ENCODE results near the gene NRL.
"Not testable (repeated sequence)": the region's sequence is repeated elsewhere in the genome, so short reads cannot be mapped to it uniquely, and the experiment has no call there.

Gene NRL

DNA sequence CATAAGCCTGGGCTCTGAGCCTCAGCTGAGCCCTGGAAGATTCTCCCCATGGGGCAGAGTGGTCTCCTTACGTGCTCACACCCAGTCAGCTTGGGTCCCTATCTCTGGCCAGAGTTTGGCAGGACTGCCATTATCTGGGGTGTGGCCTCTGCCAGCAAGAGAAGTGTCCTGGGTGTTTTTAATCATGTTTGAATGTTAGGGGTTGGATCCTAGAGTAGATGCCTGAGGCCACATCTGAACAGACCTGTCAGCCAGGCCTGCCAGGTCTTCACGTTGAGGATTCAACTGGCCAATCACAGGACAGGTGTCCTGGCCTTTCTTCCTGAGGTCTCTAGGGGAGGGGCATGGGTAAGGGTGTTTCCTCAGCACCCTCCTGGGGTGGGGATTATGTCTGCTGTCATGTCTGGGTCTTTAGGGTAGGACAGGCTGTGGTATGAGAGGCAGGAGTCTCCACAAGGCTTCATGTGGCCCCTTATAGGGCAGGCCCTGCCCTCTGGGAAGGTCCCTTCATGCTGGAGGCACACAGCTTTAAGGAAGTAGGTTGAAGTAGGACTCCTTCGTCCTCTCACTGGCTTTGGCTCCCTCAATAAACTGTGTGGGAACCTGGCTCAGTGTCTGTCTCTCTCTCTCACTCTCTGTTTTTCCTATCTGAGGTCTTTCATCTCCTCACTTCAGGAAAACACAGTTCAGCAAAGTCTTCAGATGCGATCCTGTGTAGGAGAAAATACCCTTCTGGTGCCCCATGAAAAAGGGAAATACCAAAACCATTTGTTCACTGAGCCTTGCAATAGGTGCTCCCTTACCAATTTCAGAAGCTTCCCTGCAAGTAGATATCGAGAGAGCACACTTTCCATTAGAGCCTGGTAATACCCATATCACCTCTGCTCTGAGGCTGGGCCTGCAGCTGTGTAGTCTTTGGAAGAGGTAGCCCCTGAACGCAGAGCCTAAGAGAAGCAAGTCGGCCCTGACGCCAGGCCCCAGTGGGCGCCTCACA lies 9.0 kb upstream of the NRL start:
- DNase-seq, result no peak

DNA sequence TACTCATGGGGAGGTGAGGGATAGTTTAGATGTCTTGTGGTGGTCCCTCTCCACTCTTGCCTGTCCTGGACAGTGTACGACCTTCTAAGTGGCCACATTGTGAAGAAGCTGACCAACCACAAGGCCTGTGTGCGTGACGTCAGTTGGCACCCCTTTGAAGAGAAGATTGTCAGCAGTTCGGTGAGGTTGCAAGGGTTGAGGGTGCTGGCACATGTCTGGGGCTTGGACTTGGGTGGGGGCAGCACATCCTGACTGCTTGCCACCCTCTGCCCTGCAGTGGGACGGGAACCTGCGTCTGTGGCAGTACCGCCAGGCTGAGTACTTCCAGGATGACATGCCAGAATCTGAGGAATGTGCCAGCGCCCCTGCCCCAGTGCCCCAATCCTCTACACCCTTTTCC lies 8.1 kb upstream of the NRL start:
- no peak for DNase-seq

DNA sequence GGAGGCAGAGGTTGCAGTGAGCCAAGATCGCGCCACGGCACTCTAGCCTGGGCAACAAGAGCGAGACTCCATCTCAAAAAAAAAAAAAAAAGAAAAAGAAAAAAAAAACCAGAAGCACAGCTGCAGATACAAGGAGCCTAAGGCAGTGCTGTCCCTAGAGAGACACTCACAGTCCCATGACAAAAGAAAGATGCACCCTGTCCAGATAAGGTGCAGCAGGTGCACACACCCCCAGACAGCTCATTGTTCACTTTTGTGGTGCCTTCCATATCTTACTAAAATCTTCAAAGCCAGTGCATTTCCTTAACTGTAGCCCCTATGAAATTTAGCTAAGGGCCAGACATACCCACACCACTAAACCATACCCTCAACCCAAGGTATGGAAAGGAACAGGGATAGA lies 7.7 kb upstream of the NRL start:
- DNase-seq, result no peak

DNA sequence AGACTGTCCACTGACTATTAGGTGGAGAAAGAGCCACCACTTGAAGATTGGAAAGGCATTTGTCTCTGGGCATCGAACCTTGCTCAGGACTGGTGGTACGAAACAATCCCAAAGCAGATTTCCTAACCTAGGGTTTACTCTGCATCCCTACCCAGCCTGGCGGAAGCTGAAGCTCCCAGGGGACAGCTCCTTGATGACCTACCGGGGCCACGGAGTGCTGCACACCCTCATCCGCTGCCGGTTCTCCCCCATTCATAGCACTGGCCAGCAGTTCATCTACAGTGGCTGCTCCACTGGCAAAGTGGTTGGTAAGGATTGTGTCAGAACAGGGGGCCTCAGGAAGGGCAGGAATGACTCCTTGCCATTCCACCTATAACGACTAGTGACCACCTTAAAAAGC lies 6.5 kb upstream of the NRL start:
- DNase-seq, result no peak

DNA sequence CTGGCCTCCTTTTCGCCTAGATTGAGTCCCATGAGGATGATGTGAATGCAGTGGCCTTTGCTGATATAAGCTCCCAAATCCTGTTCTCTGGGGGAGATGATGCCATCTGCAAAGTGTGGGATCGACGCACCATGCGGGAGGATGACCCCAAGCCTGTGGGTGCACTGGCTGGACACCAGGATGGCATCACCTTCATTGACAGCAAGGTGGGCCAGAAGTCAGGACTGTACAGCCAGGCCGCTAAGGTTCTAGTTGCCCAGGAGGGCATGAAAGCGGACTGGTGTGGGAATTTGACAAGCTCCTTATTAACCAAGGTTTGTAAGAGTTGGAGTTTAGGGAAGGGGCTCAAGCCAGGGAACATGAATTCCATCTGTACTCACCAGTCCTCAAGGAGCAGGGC lies 4.9 kb upstream of the NRL start:
- no peak for DNase-seq

DNA sequence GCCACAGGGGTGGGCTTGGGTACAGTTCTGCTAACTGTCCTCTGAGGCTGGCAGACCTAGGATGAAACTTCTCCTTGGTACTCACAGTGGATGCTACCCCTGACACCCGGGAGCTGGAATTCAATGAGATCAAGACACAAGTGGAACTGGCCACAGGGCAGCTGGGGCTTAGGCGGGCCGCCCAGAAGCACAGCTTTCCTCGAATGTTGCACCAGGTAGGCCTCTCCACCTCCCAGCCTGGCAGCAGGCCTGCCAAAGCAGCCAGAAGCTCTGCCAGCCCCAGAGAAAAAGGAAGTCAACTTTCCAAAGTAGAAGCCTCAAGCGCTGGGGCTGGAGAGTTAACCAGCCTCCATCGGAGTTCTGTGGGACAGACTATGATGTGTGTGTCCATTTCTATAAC lies 2.4 kb upstream of the NRL start:
- no peak for DNase-seq

DNA sequence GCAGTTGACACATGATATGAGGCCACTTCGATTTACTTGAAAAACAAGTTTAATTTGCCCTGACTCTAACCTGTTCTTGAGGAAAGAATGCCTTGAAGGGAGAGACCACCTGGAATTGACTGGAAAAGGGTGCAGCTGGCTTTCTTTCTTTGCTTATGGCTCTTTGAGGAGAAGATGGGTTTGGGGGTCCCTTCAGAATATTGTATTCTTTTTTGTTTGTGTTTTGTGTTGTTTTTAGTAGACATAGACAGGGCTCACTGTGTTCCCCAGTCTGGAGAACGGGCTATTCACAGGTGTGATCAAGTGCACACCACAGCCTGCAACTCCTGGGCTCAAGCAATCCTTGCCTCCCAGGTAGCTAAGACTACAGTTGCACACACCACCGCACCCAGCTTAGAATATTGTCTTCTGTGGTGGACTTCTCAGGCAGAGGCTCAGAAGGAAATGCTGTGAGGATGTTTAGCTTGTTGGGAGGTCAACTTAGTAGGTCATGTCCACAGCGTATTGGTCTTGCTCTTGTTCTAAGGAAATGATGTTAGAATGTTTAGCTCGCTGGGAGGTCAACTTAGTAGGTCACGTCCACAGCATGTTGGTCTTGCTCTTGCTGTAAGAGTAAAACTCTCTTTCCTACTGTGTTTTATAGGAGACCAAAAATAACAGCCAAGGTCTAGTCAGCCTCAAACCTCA lies 1.5 kb upstream of the NRL start:
- no peak for DNase-seq

DNA sequence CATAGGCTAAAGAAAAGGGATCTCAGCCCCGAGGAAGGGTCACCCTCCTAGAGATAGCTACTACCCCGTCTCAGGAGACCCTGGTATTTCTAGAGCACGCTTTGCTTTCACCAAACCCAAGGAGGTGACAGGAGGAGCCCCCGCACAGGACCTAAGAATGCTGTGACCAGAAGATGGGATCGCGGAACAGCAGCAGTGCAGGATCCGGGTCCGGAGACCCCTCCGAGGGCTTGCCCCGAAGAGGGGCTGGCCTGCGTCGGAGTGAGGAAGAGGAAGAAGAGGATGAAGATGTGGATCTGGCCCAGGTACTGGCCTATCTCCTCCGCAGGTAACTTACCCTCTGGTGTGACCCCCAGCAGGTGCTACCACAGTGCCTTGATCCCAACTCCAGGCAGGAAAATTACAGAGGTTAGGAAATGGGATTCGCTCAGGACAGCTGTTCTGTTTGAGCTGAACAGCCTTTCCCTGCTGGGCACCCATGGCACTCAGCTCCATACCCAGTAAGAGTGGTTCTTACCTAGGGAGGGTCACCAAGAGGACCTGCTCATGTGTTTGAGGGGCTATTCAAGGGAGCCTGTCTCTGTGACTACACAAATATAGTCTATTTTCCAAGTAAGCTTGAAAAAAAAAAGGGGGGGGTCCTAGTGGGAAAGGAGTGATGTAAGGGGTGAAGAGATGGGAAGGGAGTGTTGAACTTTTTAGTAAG lies 826 bp upstream of the NRL start:
- DNase-seq, result no peak

DNA sequence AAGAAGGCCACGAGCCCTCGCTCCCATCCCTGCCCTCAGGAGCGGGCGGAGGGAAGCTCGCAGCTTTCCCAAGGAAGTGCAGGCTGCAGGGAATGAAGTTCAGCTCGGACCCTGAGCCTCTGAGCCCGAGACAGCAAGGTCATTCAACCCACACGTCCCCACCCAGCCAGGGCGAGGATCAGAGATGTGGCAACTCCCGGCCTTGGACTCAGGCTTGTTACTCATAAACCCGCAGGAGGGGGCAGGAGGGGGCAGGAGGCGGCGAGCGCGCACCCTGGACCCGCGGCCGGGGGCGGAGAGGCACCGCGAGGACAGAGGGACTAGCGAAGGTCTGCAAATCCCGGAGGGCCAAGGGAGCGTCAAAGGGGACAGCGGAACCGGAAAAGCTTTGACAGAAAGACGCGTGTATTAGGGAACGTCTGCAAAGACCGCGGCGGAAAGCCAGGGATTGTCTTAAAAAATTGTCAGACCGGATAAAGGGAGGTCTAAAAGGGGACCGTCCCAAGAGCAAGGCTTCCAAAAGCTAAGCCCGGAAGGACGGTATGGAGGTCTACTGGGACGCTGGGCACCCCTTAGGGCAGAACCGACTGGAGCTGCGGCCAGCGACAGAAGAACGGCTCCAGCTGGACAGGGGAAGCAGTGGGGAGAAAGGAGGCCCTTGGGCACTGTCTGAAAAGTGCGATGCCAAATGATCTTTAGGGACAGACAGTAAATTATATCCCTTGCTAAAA lies 783 bp downstream of the NRL start:
- DNase-seq, result peak; percentile 83 to 88

DNA sequence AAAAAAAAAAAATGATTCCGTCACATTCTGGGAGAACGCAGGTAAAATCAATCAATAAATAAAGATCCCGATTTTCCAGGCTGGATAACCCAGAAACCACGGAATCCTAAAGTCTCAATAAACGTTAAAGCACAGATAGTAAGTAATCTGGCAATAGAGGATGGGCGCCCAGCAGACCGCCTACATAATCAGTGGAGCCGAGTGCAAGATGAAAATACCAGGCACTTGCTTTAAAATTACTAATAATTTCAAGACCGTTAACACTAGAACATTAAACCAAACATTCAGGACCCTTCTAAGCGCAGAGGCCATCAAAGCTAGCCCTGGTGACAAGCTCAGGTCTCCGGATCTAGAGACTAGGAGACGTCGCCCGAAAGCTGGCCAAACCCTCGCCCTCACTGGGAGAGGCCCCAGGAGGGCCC lies 1.4 kb downstream of the NRL start:
- no peak for DNase-seq

DNA sequence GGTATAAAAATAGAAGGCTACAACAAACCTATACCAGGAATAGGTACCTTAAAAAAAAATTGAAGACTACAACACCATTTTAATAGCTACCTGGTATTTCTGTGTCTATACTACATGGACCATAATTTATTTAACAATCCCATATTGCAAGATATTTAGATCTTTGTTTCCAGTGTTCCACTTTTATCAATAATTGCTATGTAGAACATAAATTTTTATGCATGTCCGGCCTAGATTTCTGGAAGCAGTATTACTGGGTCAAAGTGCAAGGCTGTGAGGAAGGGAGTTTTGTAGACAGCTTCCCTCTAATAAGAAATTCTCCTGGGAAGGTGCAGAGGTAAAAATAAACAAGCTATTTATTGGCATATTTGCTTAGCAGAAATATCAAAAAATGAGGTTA lies 4.2 kb downstream of the NRL start:
- no peak for DNase-seq

DNA sequence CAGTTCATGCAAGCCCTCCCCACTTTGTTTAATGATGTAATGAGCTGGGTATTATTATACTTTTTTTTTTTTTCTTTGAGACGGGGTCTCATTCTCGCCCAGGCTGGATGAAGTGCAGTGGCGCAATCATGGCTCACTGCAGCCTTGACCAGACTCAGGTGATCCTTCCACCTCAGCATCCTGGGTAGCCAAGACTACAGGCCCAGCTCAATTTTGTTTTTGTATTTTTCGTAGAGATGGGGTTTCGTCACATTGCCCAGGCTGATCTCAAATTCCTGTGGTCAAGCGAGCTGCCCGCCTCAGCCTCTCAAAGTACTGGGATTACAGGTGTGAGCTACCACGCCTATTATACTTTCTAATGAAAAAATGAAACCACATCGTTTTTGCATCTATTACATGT lies 4.7 kb downstream of the NRL start:
- DNase-seq, result no peak

DNA sequence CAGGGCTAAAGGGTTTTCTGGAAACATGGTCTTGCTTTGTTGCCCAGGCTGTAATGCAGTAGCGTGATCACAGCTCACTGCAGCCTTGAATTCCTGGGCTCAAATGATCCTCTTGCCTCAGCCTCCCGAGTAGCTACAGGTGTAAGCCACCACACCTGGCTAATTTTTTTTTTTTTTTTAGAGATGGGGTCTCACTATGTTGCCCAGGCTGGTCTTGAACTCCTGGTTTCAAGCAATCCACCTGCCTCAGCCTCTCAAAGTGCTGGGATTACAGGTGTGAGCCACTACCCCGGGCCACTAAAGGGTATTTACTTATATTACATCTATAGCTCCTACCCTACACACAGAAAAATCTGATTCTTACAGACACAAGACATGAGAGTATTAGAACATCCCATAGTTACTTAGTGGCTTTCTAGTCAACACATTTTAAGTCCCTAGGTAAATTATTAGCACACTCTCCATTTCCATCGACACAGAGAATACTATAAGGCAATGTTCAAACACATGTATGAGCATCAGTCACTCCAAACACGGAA lies 6.3 kb downstream of the NRL start:
- DNase-seq, result no peak

DNA sequence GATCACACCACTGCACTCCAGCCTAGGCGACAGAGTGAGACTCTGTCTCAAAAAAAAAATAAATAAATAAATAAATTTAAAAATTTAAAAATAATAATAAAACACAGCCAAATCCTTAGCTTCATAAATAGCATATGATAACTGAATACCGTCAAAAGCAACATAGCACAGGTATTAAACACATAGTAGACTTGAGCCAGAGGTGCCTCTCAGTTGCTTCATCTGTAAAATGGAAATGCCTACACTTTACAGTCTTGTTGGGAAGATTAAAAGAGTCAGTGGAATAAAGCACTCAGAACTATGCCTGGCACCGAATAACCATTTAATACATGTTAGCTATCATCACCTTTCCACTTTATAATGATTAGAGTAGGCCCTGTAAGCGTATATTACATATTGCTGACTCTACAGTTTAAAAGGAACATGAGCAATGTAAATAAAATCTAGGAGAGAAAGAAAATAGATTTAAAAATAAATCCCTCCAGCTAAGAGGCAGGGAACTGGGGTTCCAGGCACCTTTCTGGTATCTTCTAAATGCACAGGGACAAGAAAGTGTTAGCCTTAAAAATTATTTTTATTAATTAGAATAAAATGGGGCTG lies 8.0 kb downstream of the NRL start:
- no peak for DNase-seq

DNA sequence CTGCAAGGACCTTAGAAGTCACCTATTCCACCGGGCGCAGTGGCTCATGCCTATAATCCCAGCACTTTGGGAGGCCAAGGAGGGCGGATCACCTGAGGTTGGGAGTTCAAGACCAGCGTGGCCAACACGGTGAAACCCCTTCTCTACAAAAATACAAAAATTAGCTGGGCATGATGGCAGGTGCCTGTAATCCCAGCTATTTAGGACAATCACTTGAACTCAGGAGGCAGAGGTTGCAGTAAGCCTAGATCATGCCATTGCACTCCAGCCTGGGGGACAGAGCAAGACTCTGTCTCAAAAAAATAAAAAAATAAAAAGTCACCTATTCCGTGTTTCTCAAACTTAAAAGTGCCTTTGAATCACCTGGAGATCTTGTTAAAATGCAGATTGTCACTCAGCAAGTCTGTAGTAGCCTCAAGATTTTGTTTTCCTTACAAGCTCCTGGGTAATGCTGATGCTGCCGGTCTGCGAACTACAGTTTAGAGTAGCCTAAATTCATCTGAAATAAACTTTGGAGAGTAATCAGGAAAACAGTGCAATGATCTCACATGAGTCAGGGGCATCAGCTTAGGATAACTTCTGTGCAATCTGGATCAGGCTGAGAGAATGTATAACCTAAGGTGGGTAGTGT lies 9.0 kb downstream of the NRL start:
- not testable (repeated sequence) for DNase-seq

DNA sequence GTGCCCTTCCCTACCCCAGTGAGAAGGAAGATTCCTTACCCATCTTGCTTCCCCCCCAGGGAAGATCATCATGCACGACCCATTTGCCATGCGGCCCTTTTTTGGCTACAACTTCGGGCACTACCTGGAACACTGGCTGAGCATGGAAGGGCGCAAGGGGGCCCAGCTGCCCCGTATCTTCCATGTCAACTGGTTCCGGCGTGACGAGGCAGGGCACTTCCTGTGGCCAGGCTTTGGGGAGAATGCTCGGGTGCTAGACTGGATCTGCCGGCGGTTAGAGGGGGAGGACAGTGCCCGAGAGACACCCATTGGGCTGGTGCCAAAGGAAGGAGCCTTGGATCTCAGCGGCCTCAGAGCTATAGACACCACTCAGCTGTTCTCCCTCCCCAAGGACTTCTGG lies 11.3 kb downstream of the NRL start:
- no peak for DNase-seq

DNA sequence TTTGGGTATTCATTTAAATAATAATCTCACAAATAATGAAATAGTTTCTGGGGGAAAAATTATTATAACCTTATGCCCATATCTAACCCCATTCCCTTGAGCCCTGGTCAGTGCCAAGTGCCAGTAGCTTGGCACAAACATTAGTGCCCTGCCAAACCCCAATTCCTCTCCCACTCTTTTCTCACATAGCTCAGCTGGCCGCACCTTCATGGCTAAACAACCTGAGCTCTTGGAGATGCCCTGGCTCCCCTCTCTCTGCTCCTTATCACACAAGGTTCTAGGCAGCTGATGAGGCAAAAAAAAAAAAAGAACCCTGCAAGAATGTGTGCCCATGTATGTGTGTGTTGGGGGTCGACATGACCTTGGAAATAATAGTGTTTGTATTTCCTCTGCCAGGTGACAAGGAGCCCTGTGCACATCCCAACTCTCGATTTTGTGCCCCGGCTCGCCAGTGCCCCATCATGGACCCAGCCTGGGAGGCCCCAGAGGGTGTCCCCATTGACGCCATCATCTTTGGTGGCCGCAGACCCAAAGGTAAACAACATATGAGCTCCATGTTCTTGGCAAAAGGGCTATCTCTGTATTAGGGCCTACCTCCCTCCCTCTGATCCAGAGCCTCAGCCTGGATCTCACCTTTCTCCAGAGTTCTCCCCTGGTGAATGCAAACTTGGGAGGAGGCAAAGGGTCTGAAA lies 12.2 kb downstream of the NRL start:
- DNase-seq, result no peak

DNA sequence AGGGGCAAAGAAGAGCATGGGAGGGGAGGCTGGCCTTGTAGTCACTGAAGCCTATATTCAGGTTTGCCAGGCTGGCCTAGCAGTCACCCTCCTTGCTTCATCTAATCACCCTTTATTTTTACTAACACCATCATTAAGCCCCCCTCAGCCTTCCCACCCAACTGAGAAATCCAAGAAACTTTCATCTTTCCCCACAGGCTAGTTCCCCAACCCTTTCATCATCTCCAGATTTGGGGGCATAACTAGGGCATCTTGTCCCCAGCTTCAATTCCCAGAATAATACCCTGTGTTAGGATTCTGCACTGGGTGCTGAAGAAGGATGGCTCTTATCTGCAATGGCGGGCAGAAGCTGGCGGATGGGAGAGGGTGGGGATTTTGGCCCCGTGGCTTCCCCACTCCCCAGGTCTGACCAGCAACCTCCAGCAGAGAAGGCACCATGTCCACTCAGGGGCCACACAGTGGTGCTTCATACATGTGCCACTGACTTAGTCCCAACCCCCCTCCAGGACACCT lies 13.7 kb downstream of the NRL start:
- DNase-seq, result no peak

DNA sequence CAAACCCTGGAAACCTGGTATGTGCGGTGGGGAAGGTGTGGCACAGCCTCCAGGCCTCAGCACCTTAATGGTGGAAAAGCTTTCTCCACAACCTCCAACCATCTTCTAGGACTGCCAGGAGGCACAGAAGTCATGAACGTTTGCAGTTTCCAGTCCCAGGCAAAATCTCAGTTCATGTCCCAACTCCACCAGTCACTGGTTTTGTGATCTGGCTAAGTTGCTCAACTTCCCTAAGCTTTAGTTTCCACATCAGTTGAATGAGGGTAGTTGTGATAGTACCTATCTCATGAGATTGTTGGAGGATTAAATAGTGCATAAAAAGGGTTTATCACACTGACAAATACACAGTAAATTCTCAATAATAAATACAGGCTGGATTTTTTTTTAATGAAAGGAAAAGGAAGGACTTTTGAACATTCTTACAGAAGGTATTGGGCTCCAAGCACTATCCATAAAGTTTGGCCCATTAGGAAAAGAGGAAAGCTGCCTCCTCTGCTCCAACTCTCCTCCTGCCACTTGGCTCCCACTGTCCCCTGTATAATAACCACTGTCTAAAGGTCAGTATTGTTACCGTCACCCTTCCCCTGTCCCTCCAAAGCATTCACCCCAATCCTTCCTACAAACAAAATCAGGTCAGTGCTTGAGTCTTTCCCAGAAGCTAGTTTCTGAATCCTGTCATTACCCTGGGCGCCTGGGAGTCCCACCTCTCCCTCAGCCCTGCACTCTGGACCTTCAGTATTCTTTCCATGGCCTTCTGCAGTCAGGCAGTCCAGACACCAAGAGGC lies 14.4 kb downstream of the NRL start:
- no peak for DNase-seq
